Thoracic aorta (tissue), 2 donors: ENCODE data around the gene COL6A3. TPM values are rescaled to one million over a fixed set of nuclear protein-coding genes. Genes with fewer than 3 reads are reported as not detected.

Experiments used
- ATAC-seq: fragments of 150-250 bp; one replicate; pipeline ENCODE4 v1.8.0; 2017; ENCODE audit warnings: low read depth; ENCODE audit not compliant: insufficient number of reproducible peaks, low FRiP score
- DNase-seq: peaks from one replicate; pipeline ENCODE4 v3.0.0-alpha.2; 2020; ENCODE audit warnings: low spot score
- H3K27ac ChIP-seq, 2 donors: fragments of 200-600 bp; sonication (generic); 1 replicate in 1 of 2; 2 replicates in 1 of 2; pipeline ENCODE4 v1.5.1; 2016; ENCODE audit warnings: mild to moderate bottlenecking in 2 of 2, moderate library complexity in 2 of 2
- H3K27me3 ChIP-seq: fragments of 200-600 bp; sonication (generic); replicated peaks from 2 replicates; pipeline ENCODE4 v1.6.0; 2016; ENCODE audit warnings: mild to moderate bottlenecking; ENCODE audit not compliant: insufficient read depth
- H3K36me3 ChIP-seq: fragments of 200-600 bp; sonication (generic); one replicate; pipeline ENCODE4 v1.5.1; 2016
- H3K4me1 ChIP-seq, 2 donors: fragments of 200-600 bp; sonication (generic); 1 replicate in 1 of 2; 2 replicates in 1 of 2; pipeline versions ENCODE4 v1.5.1 to v1.6.0; 2016; ENCODE audit warnings: low read depth in 2 of 2, mild to moderate bottlenecking in 1 of 2; ENCODE audit not compliant: control insufficient read depth in 1 of 2
- H3K4me3 ChIP-seq: fragments of 200-600 bp; sonication (generic); 2 replicates; pipeline ENCODE4 v1.5.1; 2016; ENCODE audit warnings: mild to moderate bottlenecking
- H3K9me3 ChIP-seq: fragments of 200-600 bp; sonication (generic); 2 replicates; pipeline ENCODE4 v1.5.1; 2016
- CTCF ChIP-seq: fragments of 200-600 bp; sonication (generic); IDR thresholded peaks from one replicate; pipeline ENCODE4 v1.5.1; 2019; ENCODE audit warnings: antibody characterized with exemption
- total RNA-seq, 2 donors: library from RNA; depleted of rRNA; stranded (reverse); fragments of >200 nt; gene quantifications; one replicate each; pipeline versions ENCODE4 v1.1.0 to v1.2.3, GENCODE V29; 2016

Gene COL6A3
- total RNA-seq, 2 donors from 2014 or later, result 118 to 155 TPM

- DNase-seq (no peak), ATAC-seq (no peak)
- Histone ChIP-seq H3K36me3 (peaks cover 13% of the 10 kb centered on the region), H3K27me3 (no peaks in the 10 kb centered on the region), H3K4me3 (no peak overlapping the region), H3K9me3 (no peaks in the 10 kb centered on the region), H3K27ac (no peak overlapping the region), H3K4me1 (no peaks in the 10 kb centered on the region)
- no peak for TF ChIP-seq CTCF
Measured at GRCh38 chr2:237384672-237385020, 29.3 kb downstream of the COL6A3 start.

- TF ChIP-seq CTCF, result no peak
- no peaks in the 10 kb centered on the region for H3K27me3 ChIP-seq
- DNase-seq (no peak), ATAC-seq (no peak)
- peaks cover 13% of the 10 kb centered on the region for H3K36me3 ChIP-seq
- no peaks in the 10 kb centered on the region for H3K9me3 ChIP-seq
- H3K4me1 ChIP-seq, result no peaks in the 10 kb centered on the region
- no peak overlapping the region for H3K4me3 ChIP-seq
- no peak overlapping the region for H3K27ac ChIP-seq
Measured at GRCh38 chr2:237383991-237384671, 29.8 kb downstream of the COL6A3 start.

- no peak for TF ChIP-seq CTCF
- H3K4me1 ChIP-seq, result no peaks in the 10 kb centered on the region
- peaks cover 22% of the 10 kb centered on the region for H3K36me3 ChIP-seq
- ATAC-seq (no peak), DNase-seq (no peak)
- no peak overlapping the region for H3K4me3 ChIP-seq
- no peaks in the 10 kb centered on the region for H3K27me3 ChIP-seq
- H3K9me3 ChIP-seq, result no peaks in the 10 kb centered on the region
- H3K27ac ChIP-seq, result no peak overlapping the region
Measured at GRCh38 chr2:237380768-237381167, 33.2 kb downstream of the COL6A3 start.

GRCh38 chr2:237379636-237380035, 34.3 kb downstream of the COL6A3 start:
- DNase-seq (no peak), ATAC-seq (no peak)
- no peaks in the 10 kb centered on the region for H3K27me3 ChIP-seq
- H3K4me3 ChIP-seq, result no peak overlapping the region
- no peaks in the 10 kb centered on the region for H3K9me3 ChIP-seq
- H3K36me3 ChIP-seq, result peaks cover 22% of the 10 kb centered on the region
- no peak for TF ChIP-seq CTCF
- H3K27ac ChIP-seq, result no peak overlapping the region
- no peaks in the 10 kb centered on the region for H3K4me1 ChIP-seq

GRCh38 chr2:237378650-237379049, 35.3 kb downstream of the COL6A3 start:
- Histone ChIP-seq H3K27ac (no peak overlapping the region), H3K9me3 (no peaks in the 10 kb centered on the region), H3K27me3 (no peaks in the 10 kb centered on the region), H3K4me3 (no peak overlapping the region), H3K36me3 (peaks cover 28% of the 10 kb centered on the region), H3K4me1 (no peaks in the 10 kb centered on the region)
- DNase-seq (no peak), ATAC-seq (no peak)
- no peak for TF ChIP-seq CTCF
